Stimulated activated CD8-positive, alpha-beta memory T cell treated with anti-CD3 and anti-CD28 coated beads, Interleukin-15, amount 100 ng/mL, for 4 hours (primary cell): ENCODE data around the gene PRSS21.
A peak's percentile ranks its signal among the peaks of the same experiment; 100 is the strongest.

Experiments used
- DNase-seq, 2 donors: peaks; one replicate each; pipeline ENCODE4 v3.0.0-alpha.2; 2020; ENCODE audit warnings: low read depth in 2 of 2

PRSS21 gene

GRCh38 chr16:2825906-2826305, 8.9 kb downstream of the PRSS21 start:
- no peak for DNase-seq

GRCh38 chr16:2826591-2827373, 9.7 kb downstream of the PRSS21 start:
- DNase-seq = no peak

GRCh38 chr16:2827374-2827791, 10.3 kb downstream of the PRSS21 start:
- no peak for DNase-seq

- DNase-seq = no peak
These were observed 10.9 kb downstream of the PRSS21 start for GRCh38 chr16:2827831-2828520.

- DNase-seq = no peak
These were observed 11.4 kb downstream of the PRSS21 start for GRCh38 chr16:2828521-2828840.

- no peak for DNase-seq
These were observed 11.9 kb downstream of the PRSS21 start for GRCh38 chr16:2828876-2829430.

GRCh38 chr16:2829501-2830354, 12.7 kb downstream of the PRSS21 start, which contains the start of gene ZG16B:
ZG16B (plus strand) TSS chr16:2830303; CDS start chr16:2830442, 139 bp downstream.
- DNase-seq = no peak

- DNase-seq = no peak
These were observed 13.3 kb downstream of the PRSS21 start for GRCh38 chr16:2830355-2830695.

- no peak for DNase-seq
These were observed 14.2 kb downstream of the PRSS21 start for GRCh38 chr16:2831203-2831602.

GRCh38 chr16:2833776-2834175, 16.7 kb downstream of the PRSS21 start:
- no peak for DNase-seq

- DNase-seq = no peak
These were observed 17.9 kb downstream of the PRSS21 start for GRCh38 chr16:2834968-2835367.

- no peak for DNase-seq
These were observed 18.8 kb downstream of the PRSS21 start for GRCh38 chr16:2835638-2836493.

GRCh38 chr16:2836646-2837508, 19.8 kb downstream of the PRSS21 start:
- DNase-seq = no peak

GRCh38 chr16:2838928-2839327, 21.9 kb downstream of the PRSS21 start:
- DNase-seq = no peak

GRCh38 chr16:2839650-2840450, 22.8 kb downstream of the PRSS21 start:
- DNase-seq = no peak

GRCh38 chr16:2840914-2841313, 23.9 kb downstream of the PRSS21 start:
- DNase-seq = no peak

- no peak for DNase-seq
These were observed 24.7 kb downstream of the PRSS21 start for GRCh38 chr16:2841606-2842339.

GRCh38 chr16:2842340-2843000, 25.4 kb downstream of the PRSS21 start:
- peak; percentile 48 to 49 for DNase-seq
